ENCODE data around the gene COL1A1.
A peak's percentile ranks its signal among the peaks of the same experiment; 100 is the strongest.

The COL1A1 gene

GRCh38 chr17:50199803-50200456 is 1.5 kb downstream of the COL1A1 start:
- peak; percentile 22 to 60 for DNase-seq (ENCODE audit: low read depth in 2 of 2)

- no peak for DNase-seq (ENCODE audit: low read depth in 2 of 2)
These were observed 2.1 kb downstream of the COL1A1 start for GRCh38 chr17:50199211-50199802.

DNA sequence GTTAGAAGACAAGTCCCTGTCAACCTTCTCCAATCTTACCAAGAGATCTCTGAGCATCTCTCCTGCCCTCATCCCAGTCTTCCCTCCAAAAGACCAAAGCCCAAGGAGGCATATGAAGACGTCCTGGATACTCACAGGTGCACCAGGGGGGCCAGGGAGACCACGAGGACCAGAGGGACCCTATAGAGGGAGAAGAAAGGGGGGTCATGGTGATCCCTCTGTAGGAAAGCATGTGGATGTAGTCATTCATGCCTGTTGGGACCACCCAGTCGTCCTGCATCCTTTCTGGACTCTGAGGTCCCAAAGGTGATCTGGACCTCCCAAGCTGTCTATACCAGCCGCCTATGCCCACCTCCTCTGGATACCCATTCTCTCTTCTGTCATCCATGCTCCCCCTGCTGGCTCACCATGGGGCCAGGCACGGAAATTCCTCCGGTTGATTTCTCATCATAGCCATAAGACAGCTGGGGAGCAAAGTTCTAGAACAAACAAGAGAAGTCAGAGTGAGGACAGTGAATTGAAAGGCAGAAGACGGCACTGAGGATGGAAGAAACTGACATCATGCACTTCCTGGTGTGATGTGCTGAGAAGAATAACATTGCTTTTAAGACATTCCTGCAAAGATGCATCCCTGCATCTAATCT is 3.3 kb downstream of the COL1A1 start:
- DNase-seq (ENCODE audit: low read depth in 2 of 2) = peak in 1 of 2 experiments; percentile 55

DNA sequence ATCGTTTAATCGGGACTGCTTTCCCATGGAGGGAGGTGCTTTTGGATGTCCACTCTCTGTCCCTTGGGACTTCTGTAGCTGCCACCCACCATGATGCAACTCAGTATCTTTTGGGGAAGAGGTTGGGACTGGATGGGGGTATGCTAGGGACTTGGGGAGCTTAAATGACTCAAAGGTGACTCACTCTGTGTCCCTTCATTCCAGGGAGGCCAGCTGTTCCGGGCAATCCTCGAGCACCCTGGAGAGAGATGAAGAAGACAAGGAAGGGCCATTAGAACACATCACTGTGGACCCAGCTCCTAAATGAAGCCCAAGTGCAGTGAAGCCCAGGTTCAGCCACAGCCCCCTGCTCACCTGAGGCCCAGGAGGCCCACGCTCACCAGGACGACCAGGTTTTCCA is 4.6 kb downstream of the COL1A1 start:
- DNase-seq (ENCODE audit: low read depth in 2 of 2) = no peak

DNA sequence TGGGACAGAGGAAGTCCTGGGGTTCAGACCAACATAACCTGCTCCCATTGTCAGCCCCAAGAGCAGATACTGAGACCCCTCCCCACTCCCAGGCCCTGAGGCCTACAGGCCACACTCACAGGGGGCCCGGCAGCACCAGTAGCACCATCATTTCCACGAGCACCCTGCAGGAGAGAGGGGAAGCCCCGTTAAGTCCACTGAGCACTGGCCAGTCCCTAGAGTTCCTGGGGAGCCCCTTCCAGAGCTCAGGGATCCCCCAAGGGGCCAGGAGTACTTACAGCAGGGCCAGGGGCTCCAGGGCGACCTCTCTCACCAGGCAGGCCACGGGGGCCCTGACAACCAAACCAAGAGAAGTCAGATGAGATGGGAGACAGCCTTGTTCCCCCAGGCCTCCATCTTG is 5.4 kb downstream of the COL1A1 start:
- DNase-seq (ENCODE audit: low read depth in 2 of 2) = no peak

GRCh38 chr17:50194934-50195865 is 6.2 kb downstream of the COL1A1 start:
- DNase-seq (ENCODE audit: low read depth in 2 of 2) = no peak

DNA sequence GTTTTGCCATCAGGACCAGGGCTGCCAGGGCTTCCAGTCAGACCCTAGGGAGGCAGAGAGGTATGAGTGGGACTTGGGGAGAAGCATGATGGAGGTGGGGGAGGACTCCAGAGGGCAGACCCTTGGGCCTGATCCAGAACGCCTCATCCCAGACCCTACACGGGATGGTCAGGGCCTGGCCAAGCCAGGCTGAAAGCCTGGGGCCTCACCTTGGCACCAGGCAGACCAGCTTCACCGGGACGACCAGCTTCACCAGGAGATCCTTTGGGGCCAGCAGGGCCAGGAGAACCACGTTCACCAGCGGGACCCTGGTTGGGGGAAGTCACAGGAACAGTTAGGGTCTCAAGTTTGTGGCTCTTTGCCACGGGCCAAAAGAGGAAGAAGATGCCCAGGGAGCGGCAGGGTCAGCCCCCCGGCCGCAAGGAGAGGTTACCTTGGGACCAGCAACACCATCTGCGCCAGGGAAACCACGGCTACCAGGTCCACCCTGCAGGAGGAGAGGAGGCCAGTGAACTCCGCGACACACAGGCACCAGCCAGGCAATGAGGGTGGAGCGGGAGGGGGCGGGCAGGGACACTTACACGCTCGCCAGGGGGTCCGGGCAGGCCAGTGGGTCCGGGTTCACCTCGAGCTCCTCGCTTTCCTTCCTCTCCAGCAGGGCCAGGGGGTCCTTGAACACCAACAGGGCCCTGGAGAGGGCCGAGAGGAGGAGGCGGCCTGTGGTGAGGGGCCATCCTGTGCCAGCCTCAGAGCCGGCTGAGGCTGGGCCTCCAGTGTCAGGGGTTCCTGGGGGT is 7.1 kb downstream of the COL1A1 start:
- DNase-seq (ENCODE audit: low read depth in 2 of 2) = no peak

GRCh38 chr17:50192618-50193291 is 8.7 kb downstream of the COL1A1 start:
- DNase-seq (ENCODE audit: low read depth in 2 of 2) = no peak

DNA sequence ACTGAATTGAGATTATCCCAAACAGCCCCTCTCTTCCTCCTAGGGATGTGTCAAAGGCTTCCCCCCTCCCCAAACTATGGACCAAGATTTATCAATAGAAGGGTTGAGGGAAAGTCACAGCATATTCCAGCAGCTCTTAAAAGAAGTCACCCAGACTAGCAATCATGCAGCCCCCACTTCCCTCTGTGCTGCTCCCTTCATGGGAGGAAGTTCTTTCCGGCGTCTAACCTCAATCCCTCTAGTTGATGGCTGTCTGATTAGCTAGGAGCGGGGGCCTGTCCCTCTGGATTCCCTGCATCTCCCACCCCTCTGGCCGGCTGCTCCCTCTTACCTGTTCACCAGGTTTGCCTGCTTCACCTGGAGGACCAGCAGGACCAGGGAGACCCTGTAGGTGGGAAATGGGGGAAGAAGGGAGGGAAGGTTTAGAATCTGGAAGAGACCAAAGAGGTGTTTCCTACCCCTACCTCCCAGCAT is 9.2 kb downstream of the COL1A1 start:
- DNase-seq (ENCODE audit: low read depth in 2 of 2) = no peak

GRCh38 chr17:50191359-50192143 is 9.9 kb downstream of the COL1A1 start:
- DNase-seq (ENCODE audit: low read depth in 2 of 2) = no peak

DNA sequence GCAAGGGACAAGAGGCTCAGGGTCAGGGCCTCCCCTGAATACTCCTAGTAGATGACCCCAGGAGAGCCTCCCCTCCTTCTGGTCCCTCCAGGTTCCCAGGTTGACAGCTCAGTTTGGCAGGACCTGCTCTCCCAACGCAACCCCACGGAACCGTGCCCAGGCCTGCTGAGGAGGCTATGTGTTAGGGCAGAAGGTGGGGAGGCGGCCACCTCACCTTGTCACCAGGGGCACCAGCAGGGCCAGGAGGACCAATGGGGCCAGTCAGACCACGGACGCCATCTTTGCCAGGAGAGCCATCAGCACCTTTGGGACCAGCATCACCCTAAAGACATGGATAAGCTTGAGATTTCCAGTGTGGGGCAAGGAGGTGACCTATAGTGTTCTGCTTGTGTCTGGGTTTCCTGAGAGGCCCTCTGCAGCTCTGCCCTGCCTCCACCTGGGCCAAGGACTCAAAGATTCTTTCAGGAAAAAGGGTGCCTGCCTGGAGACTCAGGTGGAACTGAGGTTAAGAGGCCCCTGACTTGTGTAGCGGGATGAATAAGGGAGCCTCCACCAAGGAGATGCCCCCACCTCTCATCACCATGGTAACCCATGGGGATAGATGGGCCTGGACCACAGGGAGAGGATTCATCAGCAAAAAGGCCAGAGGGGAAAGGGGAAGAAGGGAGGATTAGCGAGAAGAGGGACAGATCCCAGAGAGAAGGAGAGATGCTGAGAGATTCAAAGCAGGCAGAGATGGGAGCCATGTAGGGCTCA is 10.7 kb downstream of the COL1A1 start:
- DNase-seq (ENCODE audit: low read depth in 2 of 2) = no peak

GRCh38 chr17:50190293-50190602 is 11.2 kb downstream of the COL1A1 start:
- DNase-seq (ENCODE audit: low read depth in 2 of 2) = no peak

DNA sequence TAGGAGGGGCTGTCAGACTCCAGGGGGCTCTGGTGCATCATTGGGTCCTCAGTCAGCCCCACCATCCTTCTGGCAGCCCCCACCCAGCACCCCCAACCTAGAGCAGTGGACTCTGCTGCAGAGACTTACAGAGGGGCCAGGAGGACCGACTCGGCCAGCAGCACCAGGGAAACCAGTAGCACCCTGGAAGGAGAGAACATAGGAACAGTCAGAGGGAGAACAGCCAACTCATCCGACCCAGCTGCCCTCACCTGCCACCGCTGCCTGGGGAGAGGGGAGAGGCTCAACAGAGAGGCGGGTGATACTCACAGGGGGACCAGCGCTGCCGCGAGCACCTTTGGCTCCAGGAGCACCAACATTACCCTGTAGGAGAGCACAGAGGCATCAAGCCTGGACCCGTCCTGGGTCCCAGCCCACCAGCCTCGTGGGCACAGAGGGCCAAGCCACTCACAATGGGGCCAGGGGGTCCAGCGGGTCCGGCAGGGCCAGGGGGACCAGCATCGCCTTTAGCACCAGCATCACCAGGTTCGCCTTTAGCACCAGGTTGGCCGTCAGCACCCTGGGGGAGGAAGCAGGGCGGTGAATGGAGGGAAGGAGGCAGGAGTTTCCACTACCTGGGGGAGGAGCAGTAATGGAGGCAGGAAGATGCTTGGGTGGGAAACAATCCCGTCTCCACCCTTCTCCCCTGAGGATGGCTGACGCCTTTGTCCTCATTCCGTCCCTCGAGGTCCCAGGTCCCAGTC is 11.7 kb downstream of the COL1A1 start:
- DNase-seq (ENCODE audit: low read depth in 2 of 2) = no peak

DNA sequence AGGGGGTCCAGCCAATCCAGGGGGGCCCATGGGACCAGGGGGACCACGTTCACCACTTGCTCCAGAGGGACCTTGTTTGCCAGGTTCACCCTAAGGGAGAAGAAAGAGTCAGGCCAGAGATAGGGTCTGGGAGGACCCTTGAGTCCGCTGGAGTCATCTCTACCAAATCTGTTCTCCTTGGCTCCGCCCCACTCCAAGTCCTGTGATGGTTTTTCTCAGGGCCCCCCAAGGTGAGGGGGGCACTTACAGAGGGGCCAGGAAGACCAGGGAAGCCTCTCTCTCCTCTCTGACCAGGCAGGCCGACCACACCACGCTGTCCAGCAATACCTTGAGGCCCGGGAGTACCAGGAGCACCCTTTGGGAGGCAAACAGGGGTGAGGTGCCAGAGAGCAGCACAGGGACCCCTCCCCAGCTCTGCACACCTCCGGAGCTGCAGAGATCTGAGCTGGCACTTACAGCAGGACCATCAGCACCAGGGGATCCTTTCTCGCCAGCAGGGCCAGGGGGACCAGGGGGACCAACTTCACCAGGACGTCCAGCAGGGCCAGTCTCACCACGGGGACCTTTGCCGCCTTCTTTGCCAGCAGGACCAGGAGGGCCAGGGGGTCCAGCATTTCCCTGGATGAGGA is 12.4 kb downstream of the COL1A1 start:
- DNase-seq (ENCODE audit: low read depth in 2 of 2) = no peak

DNA sequence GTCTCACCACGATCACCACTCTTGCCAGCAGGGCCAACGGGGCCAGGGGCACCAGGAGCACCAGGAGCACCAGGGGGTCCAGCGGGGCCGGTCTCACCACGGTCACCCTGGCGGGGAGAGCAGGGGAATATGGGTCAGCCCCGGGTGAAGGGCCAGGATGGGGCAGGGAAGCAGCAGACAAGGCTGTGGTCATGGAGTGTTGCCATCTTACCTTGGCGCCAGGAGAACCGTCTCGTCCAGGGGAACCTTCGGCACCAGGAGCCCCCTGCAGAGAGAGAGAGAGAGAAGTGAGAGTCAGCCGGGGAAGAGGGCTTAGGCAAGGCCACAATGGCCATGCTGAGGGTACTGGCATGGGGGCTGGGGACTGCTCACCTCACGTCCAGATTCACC is 12.9 kb downstream of the COL1A1 start:
- no peak for DNase-seq (ENCODE audit: low read depth in 2 of 2)

DNA sequence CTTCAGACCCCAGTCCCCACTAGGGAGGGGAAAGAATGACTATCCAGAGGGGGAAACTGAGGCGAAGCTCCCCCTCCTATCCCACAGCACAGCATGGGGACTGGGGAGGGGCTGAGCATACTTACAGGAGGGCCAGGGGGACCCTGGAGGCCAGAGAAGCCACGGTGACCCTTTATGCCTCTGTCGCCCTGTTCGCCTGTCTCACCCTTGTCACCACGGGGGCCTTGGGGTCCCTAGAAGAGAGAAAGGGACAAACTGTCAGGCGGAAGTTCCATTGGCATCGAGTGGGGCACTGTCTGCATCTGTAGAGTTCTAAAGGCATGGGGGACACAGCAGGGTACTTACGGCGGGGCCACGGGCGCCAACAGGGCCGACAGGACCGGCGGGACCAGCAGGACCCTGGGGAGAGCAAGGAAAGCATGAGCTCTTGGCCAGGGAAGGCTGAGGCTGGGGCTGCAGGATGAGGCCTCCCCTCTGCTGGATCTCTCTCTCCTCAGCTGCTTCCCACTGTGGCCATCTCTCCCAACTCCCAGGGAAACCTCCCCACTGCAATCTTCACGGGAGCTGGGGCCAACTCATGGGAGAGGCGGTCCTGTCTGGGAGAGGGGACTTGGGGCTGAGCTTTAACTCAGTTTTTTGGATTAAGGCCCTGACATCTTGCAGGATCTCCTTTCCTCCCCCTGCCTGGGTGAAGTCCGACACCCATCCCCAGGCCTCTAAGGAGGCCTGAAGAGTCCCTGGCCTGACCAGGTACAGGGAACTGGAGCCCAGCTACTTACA is 13.5 kb downstream of the COL1A1 start:
- DNase-seq (ENCODE audit: low read depth in 2 of 2) = no peak

DNA sequence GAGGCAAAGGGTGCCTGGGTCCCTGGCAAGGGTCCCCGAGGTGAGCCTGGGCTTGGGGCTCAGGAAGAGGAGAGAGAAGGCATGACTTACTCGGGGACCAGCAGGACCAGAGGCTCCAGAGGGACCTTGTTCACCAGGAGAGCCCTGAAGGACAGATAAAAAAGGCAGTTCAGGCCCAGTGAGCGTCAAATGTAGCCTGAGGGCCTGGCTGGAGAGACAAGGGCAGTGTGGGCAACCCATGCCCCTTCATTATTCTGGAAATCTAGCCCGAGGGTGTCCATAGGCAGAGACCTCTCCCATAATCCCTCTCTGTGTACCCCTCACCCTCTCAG is 14.1 kb downstream of the COL1A1 start:
- DNase-seq (ENCODE audit: low read depth in 2 of 2) = no peak
